Measurements from ENCODE around the gene C3AR1.

Gene C3AR1

GRCh38 chr12:8050600-8051250 is 15.4 kb downstream of the C3AR1 start:
- TF ChIP-seq, protein P1, sequence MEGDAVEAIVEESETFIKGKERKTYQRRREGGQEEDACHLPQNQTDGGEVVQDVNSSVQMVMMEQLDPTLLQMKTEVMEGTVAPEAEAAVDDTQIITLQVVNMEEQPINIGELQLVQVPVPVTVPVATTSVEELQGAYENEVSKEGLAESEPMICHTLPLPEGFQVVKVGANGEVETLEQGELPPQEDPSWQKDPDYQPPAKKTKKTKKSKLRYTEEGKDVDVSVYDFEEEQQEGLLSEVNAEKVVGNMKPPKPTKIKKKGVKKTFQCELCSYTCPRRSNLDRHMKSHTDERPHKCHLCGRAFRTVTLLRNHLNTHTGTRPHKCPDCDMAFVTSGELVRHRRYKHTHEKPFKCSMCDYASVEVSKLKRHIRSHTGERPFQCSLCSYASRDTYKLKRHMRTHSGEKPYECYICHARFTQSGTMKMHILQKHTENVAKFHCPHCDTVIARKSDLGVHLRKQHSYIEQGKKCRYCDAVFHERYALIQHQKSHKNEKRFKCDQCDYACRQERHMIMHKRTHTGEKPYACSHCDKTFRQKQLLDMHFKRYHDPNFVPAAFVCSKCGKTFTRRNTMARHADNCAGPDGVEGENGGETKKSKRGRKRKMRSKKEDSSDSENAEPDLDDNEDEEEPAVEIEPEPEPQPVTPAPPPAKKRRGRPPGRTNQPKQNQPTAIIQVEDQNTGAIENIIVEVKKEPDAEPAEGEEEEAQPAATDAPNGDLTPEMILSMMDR (IDR thresholded peaks at IDR 0.05), result no peak

DNA sequence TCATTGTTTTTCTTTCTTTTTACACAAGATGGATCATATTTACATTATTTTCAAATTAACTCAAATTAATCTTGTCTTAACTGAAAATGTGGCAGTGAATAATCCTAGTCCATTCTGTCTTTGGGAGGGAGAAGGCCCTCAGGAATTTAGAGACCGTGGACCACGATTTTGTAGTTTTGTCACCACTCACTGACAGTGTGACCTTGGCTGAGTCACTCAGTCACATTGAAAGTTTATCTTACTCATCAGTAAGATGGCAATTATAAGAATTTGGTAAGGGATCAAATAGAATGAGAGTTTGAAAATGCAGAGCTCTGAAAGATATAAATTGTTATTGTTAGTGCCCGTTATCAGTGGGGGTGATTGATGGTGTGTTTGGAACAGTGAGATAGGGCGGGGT is 17.3 kb downstream of the C3AR1 start:
- TF ChIP-seq, protein P1 (IDR thresholded peaks at IDR 0.05), result no peak

DNA sequence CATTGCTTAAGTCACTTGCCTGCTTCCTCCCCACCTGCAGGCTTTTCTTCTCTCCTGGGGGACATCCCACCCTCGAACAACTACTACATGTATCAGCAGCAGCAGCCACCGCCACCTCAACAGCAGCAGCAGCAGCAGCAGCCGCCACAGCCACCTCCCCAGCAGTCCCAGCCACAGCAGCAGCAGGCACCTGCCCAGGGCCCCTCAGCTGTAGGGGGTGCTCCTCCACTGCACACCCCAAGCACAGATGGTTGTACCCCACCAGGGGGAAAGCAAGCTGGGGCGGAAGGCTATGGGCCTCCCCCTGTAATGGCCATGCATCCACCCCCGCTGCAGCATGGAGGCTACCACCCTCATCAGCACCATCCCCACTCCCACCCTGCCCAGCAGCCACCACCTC is 18.3 kb downstream of the C3AR1 start:
- TF ChIP-seq, protein P1 (IDR thresholded peaks at IDR 0.05), result no peak

DNA sequence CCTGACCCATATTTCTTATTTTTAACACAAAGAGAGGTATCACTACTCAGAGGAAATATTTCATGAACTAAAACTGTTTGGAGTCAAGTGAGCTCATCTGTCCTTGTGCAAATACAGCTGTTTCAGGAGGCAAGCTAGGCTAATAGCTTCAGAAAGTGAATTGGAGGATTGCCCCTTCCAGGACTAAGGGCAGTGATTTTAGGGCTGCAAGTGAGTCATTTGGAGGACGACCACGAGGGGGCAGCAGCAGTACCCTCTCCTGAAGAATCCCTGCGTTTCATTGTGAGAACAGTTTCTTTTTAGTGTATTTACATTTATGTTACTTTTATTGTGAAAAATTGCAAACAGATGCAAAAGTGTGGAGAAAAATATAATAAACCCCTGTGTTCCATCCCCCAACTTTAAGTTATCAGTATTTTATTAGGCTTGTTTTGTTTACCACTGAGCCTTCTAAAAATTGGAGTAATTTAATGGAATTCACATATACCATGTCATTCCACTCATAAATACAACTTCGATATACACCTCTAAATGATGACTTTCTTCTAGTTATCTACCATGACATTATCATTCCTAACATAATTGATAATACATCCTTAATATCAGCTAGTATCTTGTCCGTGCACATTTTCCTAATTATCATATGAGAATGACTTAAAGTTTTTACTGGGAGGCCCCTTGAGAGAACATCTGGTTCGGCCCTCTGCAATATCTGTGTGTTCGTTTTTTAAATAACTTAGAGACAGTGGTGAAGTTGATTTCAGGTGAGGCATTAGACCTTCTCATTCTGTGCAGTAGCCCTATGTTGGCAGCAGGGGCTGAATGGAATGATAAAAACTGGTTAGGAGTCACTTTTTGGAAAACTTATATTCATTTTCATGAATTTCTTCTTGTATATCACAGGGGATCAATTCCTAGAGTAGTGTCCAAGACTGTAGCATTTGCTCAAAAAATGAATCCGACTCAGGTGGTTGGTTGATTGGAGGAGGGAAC is 19.9 kb downstream of the C3AR1 start:
- TF ChIP-seq, protein P1 (IDR thresholded peaks at IDR 0.05), result peak; percentile 90

GRCh38 chr12:8040791-8041190 is 25.4 kb downstream of the C3AR1 start:
- TF ChIP-seq, protein P1 (IDR thresholded peaks at IDR 0.05), result no peak

GRCh38 chr12:8038659-8039114 is 27.5 kb downstream of the C3AR1 start:
- TF ChIP-seq, protein P1 (IDR thresholded peaks at IDR 0.05), result no peak

- TF ChIP-seq, protein P1 (IDR thresholded peaks at IDR 0.05), result no peak
Observed at GRCh38 chr12:8037947-8038346, 28.2 kb downstream of the C3AR1 start.

All from LNCAP (cell line).